HepG2 (cell line): Measurements from ENCODE around the gene PSMA3. TPM values are rescaled to one million over a fixed set of nuclear protein-coding genes. Genes with fewer than 3 reads are reported as not detected.
A peak's percentile ranks its signal among the peaks of the same experiment; 100 is the strongest.

Source experiments
- AHR ChIP-seq: IDR thresholded peaks from 2 replicates; pipeline ENCODE4 v1.6.1; 2018; ENCODE audit warnings: missing genetic modification reagents, missing compliant biosample characterization
- CBX2 ChIP-seq, 2 experiments: fragments of 200-600 bp in 1 of 2; sonication (generic); formaldehyde crosslinking in 1 of 2; IDR thresholded peaks; 2 replicates each; pipeline versions ENCODE4 v1.7.0 to v1.8.1; 2018 to 2022; ENCODE audit warnings: low read depth in 2 of 2, low read length in 1 of 2, mild to moderate bottlenecking in 1 of 2, missing genetic modification reagents in 1 of 2
- GATA4 ChIP-seq: sonication (generic); IDR thresholded peaks from 2 replicates; pipeline ENCODE4 v1.6.1; 2016; ENCODE audit warnings: antibody characterized with exemption, low read depth, borderline replicate concordance
- MBD4 ChIP-seq: IDR thresholded peaks from 2 replicates; pipeline ENCODE4 v1.6.1; 2012; ENCODE audit warnings: low read length, inconsistent platforms, borderline replicate concordance
- NBN ChIP-seq: fragments of 450-650 bp; conservative IDR thresholded peaks from 2 replicates; pipeline ENCODE4 v1.6.1; 2017
- NFE2 ChIP-seq: sonication (generic); formaldehyde crosslinking; IDR thresholded peaks from 2 replicates; pipeline ENCODE4 v1.4.0; 2020; ENCODE audit warnings: missing genetic modification reagents
- ZNF17 ChIP-seq: sonication (generic); formaldehyde crosslinking; IDR thresholded peaks from 2 replicates; pipeline ENCODE4 v1.5.0; 2020; ENCODE audit warnings: mild to moderate bottlenecking, missing genetic modification reagents
- ZNF460 ChIP-seq: sonication (generic); formaldehyde crosslinking; IDR thresholded peaks from 2 replicates; pipeline ENCODE4 v1.5.1; 2020; ENCODE audit warnings: missing genetic modification reagents, mild to moderate bottlenecking, borderline replicate concordance
- ZNF879 ChIP-seq: sonication (generic); formaldehyde crosslinking; IDR thresholded peaks from 2 replicates; pipeline ENCODE4 v1.8.1; 2023; ENCODE audit warnings: missing genetic modification reagents
- polyA plus RNA-seq, 8 experiments: library from polyadenylated mRNA; depleted of rRNA in 3 of 8; stranded (reverse) in 7 of 8; unstranded in 1 of 8; fragments of >200 nt; fragmentation: Illumina TruSeq in 4 of 8; extraction: Trizol in 4 of 8; gene quantifications; 2 replicates each; pipeline versions ENCODE4 v1.2.1 to v1.2.3, GENCODE V29; 2011 to 2016; ENCODE audit warnings: low read depth in 4 of 8, missing spikeins in 1 of 8, mixed read lengths in 1 of 8; ENCODE audit not compliant: insufficient read depth in 1 of 8
- total RNA-seq, 5 experiments: library from RNA; depleted of rRNA; stranded (reverse); fragments of >200 nt; fragmentation: Illumina TruSeq; extraction: Trizol; gene quantifications; 2 replicates each; pipeline ENCODE4 v1.2.3, GENCODE V29; 2016; ENCODE audit warnings: low read depth in 1 of 5
- TF ChIP-seq, protein P1 (sequence below): sonication (generic); formaldehyde crosslinking; IDR thresholded peaks from 2 replicates; pipeline ENCODE4 v1.4.0; 2020; ENCODE audit warnings: mild to moderate bottlenecking, missing genetic modification reagents
- TF ChIP-seq, protein P2 (sequence below): sonication (generic); formaldehyde crosslinking; IDR thresholded peaks from 2 replicates; pipeline ENCODE4 v1.5.1; 2020; ENCODE audit warnings: mild to moderate bottlenecking, missing genetic modification reagents, borderline replicate concordance
- TF ChIP-seq, protein P3 (sequence below): IDR thresholded peaks from 2 replicates; pipeline ENCODE4 v1.4.0; 2020; ENCODE audit warnings: mild to moderate bottlenecking, missing genetic modification reagents
- TF ChIP-seq, protein P4 (sequence below): sonication (generic); formaldehyde crosslinking; IDR thresholded peaks from 2 replicates; pipeline ENCODE4 v1.5.0; 2020; ENCODE audit warnings: mild to moderate bottlenecking, missing genetic modification reagents

The PSMA3 gene
- total and polyA plus RNA-seq, 2 of the 13 experiments (the other 11 are each of a cell fraction or from before 2014, with no cell fraction given): 232 to 275 TPM

DNA sequence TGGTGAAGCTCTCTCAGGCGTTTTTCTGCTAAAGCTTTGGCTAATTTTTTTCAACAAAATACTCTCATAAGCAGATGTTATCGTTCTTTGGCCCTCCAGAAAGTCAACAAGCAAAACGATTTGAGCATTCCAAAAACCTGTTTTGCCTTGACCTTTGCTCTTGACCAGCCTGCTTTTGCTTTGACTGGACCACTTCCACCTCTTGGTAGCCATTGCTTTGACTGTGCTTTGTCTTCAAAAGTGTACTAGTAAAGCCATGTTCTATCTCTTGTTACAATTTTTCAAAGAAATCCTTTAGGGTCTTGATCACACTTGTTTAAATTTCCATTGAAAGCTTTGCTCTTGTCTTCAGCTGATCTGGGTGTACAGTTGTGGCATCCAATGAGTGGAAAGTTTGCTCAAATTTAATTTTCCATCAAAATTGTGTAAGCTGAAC is 43.0 kb downstream of the PSMA3 start (continued):
- TF ChIP-seq, protein P1, sequence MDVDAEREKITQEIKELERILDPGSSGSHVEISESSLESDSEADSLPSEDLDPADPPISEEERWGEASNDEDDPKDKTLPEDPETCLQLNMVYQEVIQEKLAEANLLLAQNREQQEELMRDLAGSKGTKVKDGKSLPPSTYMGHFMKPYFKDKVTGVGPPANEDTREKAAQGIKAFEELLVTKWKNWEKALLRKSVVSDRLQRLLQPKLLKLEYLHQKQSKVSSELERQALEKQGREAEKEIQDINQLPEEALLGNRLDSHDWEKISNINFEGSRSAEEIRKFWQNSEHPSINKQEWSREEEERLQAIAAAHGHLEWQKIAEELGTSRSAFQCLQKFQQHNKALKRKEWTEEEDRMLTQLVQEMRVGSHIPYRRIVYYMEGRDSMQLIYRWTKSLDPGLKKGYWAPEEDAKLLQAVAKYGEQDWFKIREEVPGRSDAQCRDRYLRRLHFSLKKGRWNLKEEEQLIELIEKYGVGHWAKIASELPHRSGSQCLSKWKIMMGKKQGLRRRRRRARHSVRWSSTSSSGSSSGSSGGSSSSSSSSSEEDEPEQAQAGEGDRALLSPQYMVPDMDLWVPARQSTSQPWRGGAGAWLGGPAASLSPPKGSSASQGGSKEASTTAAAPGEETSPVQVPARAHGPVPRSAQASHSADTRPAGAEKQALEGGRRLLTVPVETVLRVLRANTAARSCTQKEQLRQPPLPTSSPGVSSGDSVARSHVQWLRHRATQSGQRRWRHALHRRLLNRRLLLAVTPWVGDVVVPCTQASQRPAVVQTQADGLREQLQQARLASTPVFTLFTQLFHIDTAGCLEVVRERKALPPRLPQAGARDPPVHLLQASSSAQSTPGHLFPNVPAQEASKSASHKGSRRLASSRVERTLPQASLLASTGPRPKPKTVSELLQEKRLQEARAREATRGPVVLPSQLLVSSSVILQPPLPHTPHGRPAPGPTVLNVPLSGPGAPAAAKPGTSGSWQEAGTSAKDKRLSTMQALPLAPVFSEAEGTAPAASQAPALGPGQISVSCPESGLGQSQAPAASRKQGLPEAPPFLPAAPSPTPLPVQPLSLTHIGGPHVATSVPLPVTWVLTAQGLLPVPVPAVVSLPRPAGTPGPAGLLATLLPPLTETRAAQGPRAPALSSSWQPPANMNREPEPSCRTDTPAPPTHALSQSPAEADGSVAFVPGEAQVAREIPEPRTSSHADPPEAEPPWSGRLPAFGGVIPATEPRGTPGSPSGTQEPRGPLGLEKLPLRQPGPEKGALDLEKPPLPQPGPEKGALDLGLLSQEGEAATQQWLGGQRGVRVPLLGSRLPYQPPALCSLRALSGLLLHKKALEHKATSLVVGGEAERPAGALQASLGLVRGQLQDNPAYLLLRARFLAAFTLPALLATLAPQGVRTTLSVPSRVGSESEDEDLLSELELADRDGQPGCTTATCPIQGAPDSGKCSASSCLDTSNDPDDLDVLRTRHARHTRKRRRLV (CRISPR knock-in tag): no peak
- TF ChIP-seq MBD4 (0 out of 2 replicates have a peak, but pooled peaks have one; percentile 40), NBN (no peak), CBX2 (IDR thresholded peaks at IDR 0.05; ENCODE audit: low read depth, low read length) (no peak), CBX2 (CRISPR knock-in tag; IDR thresholded peaks at IDR 0.05; ENCODE audit: low read depth) (no peak), NFE2 (CRISPR knock-in tag) (no peak), ZNF460 (CRISPR knock-in tag) (no peak), ZNF879 (CRISPR knock-in tag) (no peak), AHR (CRISPR knock-in tag) (no peak), ZNF17 (no peak), GATA4 (peak; percentile 56; the same call in 1 of the 2 replicates)
- TF ChIP-seq, protein P2, sequence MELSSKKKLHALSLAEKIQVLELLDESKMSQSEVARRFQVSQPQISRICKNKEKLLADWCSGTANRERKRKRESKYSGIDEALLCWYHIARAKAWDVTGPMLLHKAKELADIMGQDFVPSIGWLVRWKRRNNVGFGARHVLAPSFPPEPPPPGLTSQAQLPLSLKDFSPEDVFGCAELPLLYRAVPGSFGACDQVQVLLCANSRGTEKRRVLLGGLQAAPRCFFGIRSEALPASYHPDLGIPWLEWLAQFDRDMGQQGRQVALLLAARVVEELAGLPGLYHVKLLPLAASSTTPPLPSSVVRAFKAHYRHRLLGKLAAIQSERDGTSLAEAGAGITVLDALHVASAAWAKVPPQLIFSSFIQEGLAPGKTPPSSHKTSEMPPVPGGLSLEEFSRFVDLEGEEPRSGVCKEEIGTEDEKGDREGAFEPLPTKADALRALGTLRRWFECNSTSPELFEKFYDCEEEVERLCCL (CRISPR knock-in tag): no peak
- TF ChIP-seq, protein P3, sequence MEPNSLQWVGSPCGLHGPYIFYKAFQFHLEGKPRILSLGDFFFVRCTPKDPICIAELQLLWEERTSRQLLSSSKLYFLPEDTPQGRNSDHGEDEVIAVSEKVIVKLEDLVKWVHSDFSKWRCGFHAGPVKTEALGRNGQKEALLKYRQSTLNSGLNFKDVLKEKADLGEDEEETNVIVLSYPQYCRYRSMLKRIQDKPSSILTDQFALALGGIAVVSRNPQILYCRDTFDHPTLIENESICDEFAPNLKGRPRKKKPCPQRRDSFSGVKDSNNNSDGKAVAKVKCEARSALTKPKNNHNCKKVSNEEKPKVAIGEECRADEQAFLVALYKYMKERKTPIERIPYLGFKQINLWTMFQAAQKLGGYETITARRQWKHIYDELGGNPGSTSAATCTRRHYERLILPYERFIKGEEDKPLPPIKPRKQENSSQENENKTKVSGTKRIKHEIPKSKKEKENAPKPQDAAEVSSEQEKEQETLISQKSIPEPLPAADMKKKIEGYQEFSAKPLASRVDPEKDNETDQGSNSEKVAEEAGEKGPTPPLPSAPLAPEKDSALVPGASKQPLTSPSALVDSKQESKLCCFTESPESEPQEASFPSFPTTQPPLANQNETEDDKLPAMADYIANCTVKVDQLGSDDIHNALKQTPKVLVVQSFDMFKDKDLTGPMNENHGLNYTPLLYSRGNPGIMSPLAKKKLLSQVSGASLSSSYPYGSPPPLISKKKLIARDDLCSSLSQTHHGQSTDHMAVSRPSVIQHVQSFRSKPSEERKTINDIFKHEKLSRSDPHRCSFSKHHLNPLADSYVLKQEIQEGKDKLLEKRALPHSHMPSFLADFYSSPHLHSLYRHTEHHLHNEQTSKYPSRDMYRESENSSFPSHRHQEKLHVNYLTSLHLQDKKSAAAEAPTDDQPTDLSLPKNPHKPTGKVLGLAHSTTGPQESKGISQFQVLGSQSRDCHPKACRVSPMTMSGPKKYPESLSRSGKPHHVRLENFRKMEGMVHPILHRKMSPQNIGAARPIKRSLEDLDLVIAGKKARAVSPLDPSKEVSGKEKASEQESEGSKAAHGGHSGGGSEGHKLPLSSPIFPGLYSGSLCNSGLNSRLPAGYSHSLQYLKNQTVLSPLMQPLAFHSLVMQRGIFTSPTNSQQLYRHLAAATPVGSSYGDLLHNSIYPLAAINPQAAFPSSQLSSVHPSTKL: peak; percentile 96
- TF ChIP-seq, protein P4, sequence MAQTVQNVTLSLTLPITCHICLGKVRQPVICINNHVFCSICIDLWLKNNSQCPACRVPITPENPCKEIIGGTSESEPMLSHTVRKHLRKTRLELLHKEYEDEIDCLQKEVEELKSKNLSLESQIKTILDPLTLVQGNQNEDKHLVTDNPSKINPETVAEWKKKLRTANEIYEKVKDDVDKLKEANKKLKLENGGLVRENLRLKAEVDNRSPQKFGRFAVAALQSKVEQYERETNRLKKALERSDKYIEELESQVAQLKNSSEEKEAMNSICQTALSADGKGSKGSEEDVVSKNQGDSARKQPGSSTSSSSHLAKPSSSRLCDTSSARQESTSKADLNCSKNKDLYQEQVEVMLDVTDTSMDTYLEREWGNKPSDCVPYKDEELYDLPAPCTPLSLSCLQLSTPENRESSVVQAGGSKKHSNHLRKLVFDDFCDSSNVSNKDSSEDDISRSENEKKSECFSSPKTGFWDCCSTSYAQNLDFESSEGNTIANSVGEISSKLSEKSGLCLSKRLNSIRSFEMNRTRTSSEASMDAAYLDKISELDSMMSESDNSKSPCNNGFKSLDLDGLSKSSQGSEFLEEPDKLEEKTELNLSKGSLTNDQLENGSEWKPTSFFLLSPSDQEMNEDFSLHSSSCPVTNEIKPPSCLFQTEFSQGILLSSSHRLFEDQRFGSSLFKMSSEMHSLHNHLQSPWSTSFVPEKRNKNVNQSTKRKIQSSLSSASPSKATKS: no peak
